ENCODE measurements around the gene ADGRV1.
A peak's percentile ranks its signal among the peaks of the same experiment; 100 is the strongest.
"Not testable (repeated sequence)": the region's sequence is repeated elsewhere in the genome, so short reads cannot be mapped to it uniquely, and the experiment has no call there.

The ADGRV1 gene

GRCh38 chr5:90703932-90704331 lies 145.3 kb downstream of the ADGRV1 start:
- Histone ChIP-seq H3K4me1 (peaks cover 23% of the 10 kb centered on the region), H3K4me3 (no peak overlapping the region), H3K9me3 (no peaks in the 10 kb centered on the region), H3K36me3 (replicated peaks) (peaks cover 23% of the 10 kb centered on the region), H3K27me3 (ENCODE audit: low read depth) (no peaks in the 10 kb centered on the region)
- in situ Hi-C loops (cut with MboI; ENCODE audit: low sequenced_read_pairs): no loop called here
- DNase-seq (ENCODE audit: low spot score in 2 of 2): no peak

GRCh38 chr5:90707698-90708097 lies 149.1 kb downstream of the ADGRV1 start:
- no peak overlapping the region for H3K4me3 ChIP-seq
- no peaks in the 10 kb centered on the region for H3K9me3 ChIP-seq
- H3K36me3 ChIP-seq (replicated peaks): peaks cover 39% of the 10 kb centered on the region
- H3K27me3 ChIP-seq (ENCODE audit: low read depth): no peaks in the 10 kb centered on the region
- in situ Hi-C loops (cut with MboI; ENCODE audit: low sequenced_read_pairs): no loop called here
- no peaks in the 10 kb centered on the region; the same call in 1 of the 2 replicates for H3K4me1 ChIP-seq
- DNase-seq (ENCODE audit: low spot score in 2 of 2): no peak

GRCh38 chr5:90709323-90710155 lies 150.9 kb downstream of the ADGRV1 start:
- no peaks in the 10 kb centered on the region for H3K4me1 ChIP-seq
- DNase-seq (ENCODE audit: low spot score in 2 of 2): peak; percentile 64 to 74
- H3K4me3 ChIP-seq: no peak overlapping the region
- in situ Hi-C loops (cut with MboI; ENCODE audit: low sequenced_read_pairs): no loop called here
- peaks cover 32% of the 10 kb centered on the region for H3K36me3 ChIP-seq (replicated peaks)
- no peaks in the 10 kb centered on the region for H3K27me3 ChIP-seq (ENCODE audit: low read depth)
- no peaks in the 10 kb centered on the region for H3K9me3 ChIP-seq

GRCh38 chr5:90718387-90718786 lies 159.8 kb downstream of the ADGRV1 start:
- DNase-seq (ENCODE audit: low spot score in 2 of 2): no peak
- Histone ChIP-seq H3K36me3 (replicated peaks) (peaks cover 42% of the 10 kb centered on the region), H3K9me3 (no peaks in the 10 kb centered on the region), H3K4me1 (no peaks in the 10 kb centered on the region), H3K4me3 (no peak overlapping the region), H3K27me3 (ENCODE audit: low read depth) (no peaks in the 10 kb centered on the region)
- in situ Hi-C loops (cut with MboI; ENCODE audit: low sequenced_read_pairs): no loop called here

- Histone ChIP-seq H3K4me3 (no peak overlapping the region), H3K36me3 (replicated peaks) (peaks cover 23% of the 10 kb centered on the region), H3K4me1 (peaks cover 20% of the 10 kb centered on the region), H3K27me3 (ENCODE audit: low read depth) (no peaks in the 10 kb centered on the region), H3K9me3 (no peaks in the 10 kb centered on the region)
- no peak for DNase-seq (ENCODE audit: low spot score in 2 of 2)
- in situ Hi-C loops (cut with MboI; ENCODE audit: low sequenced_read_pairs): no loop called here
These were observed 181.0 kb downstream of the ADGRV1 start for GRCh38 chr5:90739567-90739966.

- peaks cover 20% of the 10 kb centered on the region for H3K4me1 ChIP-seq
- DNase-seq (ENCODE audit: low spot score in 2 of 2): no peak
These were observed 181.7 kb downstream of the ADGRV1 start for GRCh38 chr5:90740244-90740799.

GRCh38 chr5:90741022-90741564 lies 182.5 kb downstream of the ADGRV1 start:
- no peaks in the 10 kb centered on the region for H3K9me3 ChIP-seq
- DNase-seq (ENCODE audit: low spot score in 2 of 2): peak in 1 of 2 experiments; percentile 63
- peaks cover 26% of the 10 kb centered on the region for H3K36me3 ChIP-seq (replicated peaks)
- H3K27me3 ChIP-seq (ENCODE audit: low read depth): no peaks in the 10 kb centered on the region
- no peak overlapping the region for H3K4me3 ChIP-seq
- in situ Hi-C loops (cut with MboI; ENCODE audit: low sequenced_read_pairs): no loop called here
- H3K4me1 ChIP-seq: peaks cover 20% of the 10 kb centered on the region

More at GRCh38 chr5:90740244-90740799, 181.7 kb downstream of the ADGRV1 start:
- Histone ChIP-seq H3K4me3 (no peak overlapping the region), H3K36me3 (replicated peaks) (peaks cover 21% of the 10 kb centered on the region), H3K27me3 (ENCODE audit: low read depth) (no peaks in the 10 kb centered on the region), H3K9me3 (no peaks in the 10 kb centered on the region)
- in situ Hi-C loops (cut with MboI; ENCODE audit: low sequenced_read_pairs): no loop called here

- DNase-seq (ENCODE audit: low spot score in 2 of 2): no peak
- H3K4me3 ChIP-seq: no peak overlapping the region
- no peaks in the 10 kb centered on the region for H3K9me3 ChIP-seq
- peaks cover 34% of the 10 kb centered on the region for H3K36me3 ChIP-seq (replicated peaks)
- no peaks in the 10 kb centered on the region for H3K27me3 ChIP-seq (ENCODE audit: low read depth)
- in situ Hi-C loops (cut with MboI; ENCODE audit: low sequenced_read_pairs): no loop called here
- peaks cover 40% of the 10 kb centered on the region for H3K4me1 ChIP-seq
These were observed 187.5 kb downstream of the ADGRV1 start for GRCh38 chr5:90746119-90746518.

GRCh38 chr5:90747175-90747574 lies 188.6 kb downstream of the ADGRV1 start:
- Histone ChIP-seq H3K9me3 (no peaks in the 10 kb centered on the region), H3K4me1 (peaks cover 31% of the 10 kb centered on the region), H3K4me3 (no peak overlapping the region), H3K27me3 (ENCODE audit: low read depth) (no peaks in the 10 kb centered on the region), H3K36me3 (replicated peaks) (peaks cover 34% of the 10 kb centered on the region)
- DNase-seq (ENCODE audit: low spot score in 2 of 2): no peak
- in situ Hi-C loops (cut with MboI; ENCODE audit: low sequenced_read_pairs): no loop called here

GRCh38 chr5:90747693-90748092 lies 189.1 kb downstream of the ADGRV1 start:
- no peak overlapping the region for H3K4me3 ChIP-seq
- peaks cover 34% of the 10 kb centered on the region for H3K36me3 ChIP-seq (replicated peaks)
- no peaks in the 10 kb centered on the region for H3K9me3 ChIP-seq
- peak; percentile 80 to 93 for DNase-seq (ENCODE audit: low spot score in 2 of 2)
- H3K27me3 ChIP-seq (ENCODE audit: low read depth): no peaks in the 10 kb centered on the region
- H3K4me1 ChIP-seq: peaks cover 31% of the 10 kb centered on the region
- in situ Hi-C loops (cut with MboI; ENCODE audit: low sequenced_read_pairs): no loop called here

GRCh38 chr5:90759119-90759518 lies 200.5 kb downstream of the ADGRV1 start:
- H3K4me1 ChIP-seq: no peaks in the 10 kb centered on the region
- H3K27me3 ChIP-seq (ENCODE audit: low read depth): no peaks in the 10 kb centered on the region
- peaks cover 37% of the 10 kb centered on the region for H3K36me3 ChIP-seq (replicated peaks)
- H3K9me3 ChIP-seq: no peaks in the 10 kb centered on the region
- in situ Hi-C loops (cut with MboI; ENCODE audit: low sequenced_read_pairs): no loop called here
- no peak for DNase-seq (ENCODE audit: low spot score in 2 of 2)
- H3K4me3 ChIP-seq: no peak overlapping the region

- no peak for DNase-seq (ENCODE audit: low spot score in 2 of 2)
These were observed 209.1 kb downstream of the ADGRV1 start for GRCh38 chr5:90767710-90768109.

GRCh38 chr5:90770006-90770541 lies 211.5 kb downstream of the ADGRV1 start:
- H3K4me3 ChIP-seq; H3K27me3 ChIP-seq (ENCODE audit: low read depth); H3K4me1 ChIP-seq; H3K9me3 ChIP-seq; DNase-seq (ENCODE audit: low spot score in 2 of 2); in situ Hi-C loops (cut with MboI; ENCODE audit: low sequenced_read_pairs): not testable (repeated sequence)
- H3K36me3 ChIP-seq (replicated peaks): peaks cover 49% of the 10 kb centered on the region

More at GRCh38 chr5:90767710-90768109, 209.1 kb downstream of the ADGRV1 start:
- no peak overlapping the region for H3K4me3 ChIP-seq
- in situ Hi-C loops (cut with MboI; ENCODE audit: low sequenced_read_pairs): no loop called here
- H3K9me3 ChIP-seq: no peaks in the 10 kb centered on the region
- peaks cover 59% of the 10 kb centered on the region for H3K36me3 ChIP-seq (replicated peaks)
- no peaks in the 10 kb centered on the region for H3K27me3 ChIP-seq (ENCODE audit: low read depth)
- no peaks in the 10 kb centered on the region for H3K4me1 ChIP-seq

GRCh38 chr5:90777959-90778358 lies 219.4 kb downstream of the ADGRV1 start:
- in situ Hi-C loops (cut with MboI; ENCODE audit: low sequenced_read_pairs): no loop called here
- no peaks in the 10 kb centered on the region for H3K27me3 ChIP-seq (ENCODE audit: low read depth)
- peaks cover 41% of the 10 kb centered on the region for H3K36me3 ChIP-seq (replicated peaks)

More at GRCh38 chr5:90777959-90778358, 219.4 kb downstream of the ADGRV1 start:
- DNase-seq (ENCODE audit: low spot score in 2 of 2): no peak
- peaks cover 3% of the 10 kb centered on the region for H3K4me1 ChIP-seq
- no peak overlapping the region for H3K4me3 ChIP-seq
- H3K9me3 ChIP-seq: no peaks in the 10 kb centered on the region
